Lung (tissue), 16 donors: Measurements from ENCODE around the gene CYP27B1. TPM values are rescaled to one million over a fixed set of nuclear protein-coding genes. Genes with fewer than 3 reads are reported as not detected.

Source experiments
- ATAC-seq: fragments of 200-7000 bp; cut with Tn5 transposase; one replicate; pipeline ENCODE4 v1.9.1; 2020; ENCODE audit warnings: moderate number of reproducible peaks; ENCODE audit not compliant: insufficient read depth, low FRiP score
- DNase-seq, 3 donors: peaks; one replicate each; pipeline ENCODE4 v3.0.0-alpha.2; 2013 to 2017
- H3K27ac ChIP-seq, 2 donors: one replicate each; pipeline ENCODE4 v1.5.1; 2013; ENCODE audit warnings: mild to moderate bottlenecking in 2 of 2, moderate library complexity in 2 of 2, control low read depth in 1 of 2, inconsistent platforms in 1 of 2, low read depth in 1 of 2, low read length in 1 of 2
- H3K27me3 ChIP-seq, 3 donors: one replicate each; pipeline ENCODE4 v1.5.1; 2013; ENCODE audit warnings: low read length in 2 of 3; ENCODE audit not compliant: control insufficient read depth in 3 of 3, insufficient read depth in 3 of 3
- H3K36me3 ChIP-seq, 4 donors: one replicate each; pipeline ENCODE4 v1.5.1; 2013; ENCODE audit warnings: low read length in 4 of 4, mild to moderate bottlenecking in 1 of 4, moderate library complexity in 1 of 4; ENCODE audit not compliant: control insufficient read depth in 4 of 4, insufficient read depth in 4 of 4
- H3K4me1 ChIP-seq, 5 donors: one replicate each; pipeline ENCODE4 v1.5.1; 2013; ENCODE audit warnings: low read length in 5 of 5, mild to moderate bottlenecking in 2 of 5, moderate library complexity in 1 of 5; ENCODE audit not compliant: control insufficient read depth in 5 of 5, insufficient read depth in 5 of 5
- H3K4me3 ChIP-seq: one replicate; pipeline ENCODE4 v1.5.1; 2013; ENCODE audit warnings: mild to moderate bottlenecking, control low read depth, moderate library complexity
- H3K9ac ChIP-seq, 2 donors: one replicate each; pipeline ENCODE4 v1.5.1; 2013; ENCODE audit warnings: low read length in 2 of 2, control low read depth in 1 of 2; ENCODE audit not compliant: insufficient read depth in 1 of 2
- H3K9me3 ChIP-seq, 4 donors: one replicate each; pipeline ENCODE4 v1.5.1; 2013; ENCODE audit warnings: low read length in 3 of 4, mild to moderate bottlenecking in 1 of 4, moderate library complexity in 1 of 4; ENCODE audit not compliant: control insufficient read depth in 4 of 4, insufficient read depth in 3 of 4
- WGBS, 2 donors: extraction: QIAGEN DNeasy Blood & Tissue Kit; methylation state at CpG; one replicate each; pipeline ENCODE4 v1.1.7; 2013; 5-methylcytosine and 5-hydroxymethylcytosine counted together
- long read RNA-seq, 5 donors: transcript quantifications; one replicate each; lab custom pipeline, GENCODE V29; 2026
- polyA plus RNA-seq, 2 donors: library from polyadenylated mRNA; stranded (reverse); fragments of 200-250 nt; gene quantifications; one replicate each; pipeline ENCODE4 v1.2.1, GENCODE V29; 2013
- total RNA-seq, 2 donors: library from RNA; depleted of rRNA in 1 of 2; stranded (reverse); fragments of >200 nt in 1 of 2; gene quantifications; one replicate each; pipeline ENCODE4 v1.2.1, GENCODE V29; 2014 to 2021
- TF ChIP-seq, protein P1 (sequence below): IDR thresholded peaks from 2 replicates; pipeline ENCODE4 v1.5.1; 2012; ENCODE audit warnings: mild to moderate bottlenecking; ENCODE audit errors: control extremely low read depth, extremely low read depth
- donor health status: control.
- donor health status: control.
- donor health status: Bipolar disorder and iron deficiency.
- donor health status: healthy.
- donor health status: DM: yes; HTN: yes; CAD: no.

CYP27B1 gene, protein sequence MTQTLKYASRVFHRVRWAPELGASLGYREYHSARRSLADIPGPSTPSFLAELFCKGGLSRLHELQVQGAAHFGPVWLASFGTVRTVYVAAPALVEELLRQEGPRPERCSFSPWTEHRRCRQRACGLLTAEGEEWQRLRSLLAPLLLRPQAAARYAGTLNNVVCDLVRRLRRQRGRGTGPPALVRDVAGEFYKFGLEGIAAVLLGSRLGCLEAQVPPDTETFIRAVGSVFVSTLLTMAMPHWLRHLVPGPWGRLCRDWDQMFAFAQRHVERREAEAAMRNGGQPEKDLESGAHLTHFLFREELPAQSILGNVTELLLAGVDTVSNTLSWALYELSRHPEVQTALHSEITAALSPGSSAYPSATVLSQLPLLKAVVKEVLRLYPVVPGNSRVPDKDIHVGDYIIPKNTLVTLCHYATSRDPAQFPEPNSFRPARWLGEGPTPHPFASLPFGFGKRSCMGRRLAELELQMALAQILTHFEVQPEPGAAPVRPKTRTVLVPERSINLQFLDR
- total RNA-seq: 1 to 10 TPM; 2.9 to 4.3 TPM
- 1 to 10 TPM; 1.7 to 5.8 TPM for polyA plus RNA-seq
- long read RNA-seq, donor 1: 0 reads
- long read RNA-seq, donor 2: 0 reads
- long read RNA-seq, donor 3: 0 reads
- long read RNA-seq, donor 4: 0 reads
- long read RNA-seq, donor 5: 0 reads

DNA sequence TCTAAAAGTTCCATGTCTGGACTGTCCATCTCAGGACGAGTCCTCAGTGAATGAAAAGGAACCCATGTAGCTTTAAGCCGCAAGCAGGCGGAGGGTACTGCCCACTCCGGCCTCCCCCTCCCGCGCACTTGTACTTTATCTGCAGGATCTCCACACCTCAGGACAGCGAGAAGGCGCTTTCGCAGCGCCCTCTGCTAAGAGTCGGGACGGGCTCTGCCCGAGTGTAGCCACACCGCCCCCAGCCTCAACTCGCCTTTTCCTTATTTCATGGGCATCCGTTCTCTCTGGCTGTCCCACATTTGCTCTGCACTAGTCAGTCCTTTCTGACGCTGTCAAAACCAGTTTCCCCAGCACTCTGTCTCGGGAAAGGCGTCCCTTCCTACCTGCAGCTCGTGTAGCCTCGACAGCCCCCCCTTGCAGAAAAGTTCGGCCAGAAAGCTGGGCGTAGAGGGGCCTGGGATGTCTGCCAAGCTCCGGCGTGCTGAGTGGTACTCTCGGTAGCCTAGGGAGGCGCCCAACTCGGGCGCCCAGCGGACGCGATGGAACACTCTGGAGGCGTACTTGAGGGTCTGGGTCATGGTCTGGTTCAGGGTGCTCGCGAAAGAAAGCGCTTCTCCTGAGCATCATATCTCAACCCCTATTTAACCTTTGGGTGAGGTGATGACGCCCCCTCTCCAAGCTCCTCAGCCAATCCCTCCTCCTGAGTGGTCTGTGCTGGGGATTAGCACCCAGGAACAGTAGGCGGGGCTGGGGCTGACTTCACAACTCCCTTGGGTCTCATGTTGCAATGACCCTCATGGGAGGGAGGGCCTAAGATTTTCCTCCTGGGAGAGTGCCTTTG lies at the start of gene CYP27B1:
TSS of gene CYP27B1 (minus strand) at position 615 of the 841 bp plus-strand sequence. CDS start at position 578, 37 bp downstream.
- H3K4me1 ChIP-seq: peaks cover 6 to 33% (median 15%) of the 10 kb centered on the region in 5 donors

DNA sequence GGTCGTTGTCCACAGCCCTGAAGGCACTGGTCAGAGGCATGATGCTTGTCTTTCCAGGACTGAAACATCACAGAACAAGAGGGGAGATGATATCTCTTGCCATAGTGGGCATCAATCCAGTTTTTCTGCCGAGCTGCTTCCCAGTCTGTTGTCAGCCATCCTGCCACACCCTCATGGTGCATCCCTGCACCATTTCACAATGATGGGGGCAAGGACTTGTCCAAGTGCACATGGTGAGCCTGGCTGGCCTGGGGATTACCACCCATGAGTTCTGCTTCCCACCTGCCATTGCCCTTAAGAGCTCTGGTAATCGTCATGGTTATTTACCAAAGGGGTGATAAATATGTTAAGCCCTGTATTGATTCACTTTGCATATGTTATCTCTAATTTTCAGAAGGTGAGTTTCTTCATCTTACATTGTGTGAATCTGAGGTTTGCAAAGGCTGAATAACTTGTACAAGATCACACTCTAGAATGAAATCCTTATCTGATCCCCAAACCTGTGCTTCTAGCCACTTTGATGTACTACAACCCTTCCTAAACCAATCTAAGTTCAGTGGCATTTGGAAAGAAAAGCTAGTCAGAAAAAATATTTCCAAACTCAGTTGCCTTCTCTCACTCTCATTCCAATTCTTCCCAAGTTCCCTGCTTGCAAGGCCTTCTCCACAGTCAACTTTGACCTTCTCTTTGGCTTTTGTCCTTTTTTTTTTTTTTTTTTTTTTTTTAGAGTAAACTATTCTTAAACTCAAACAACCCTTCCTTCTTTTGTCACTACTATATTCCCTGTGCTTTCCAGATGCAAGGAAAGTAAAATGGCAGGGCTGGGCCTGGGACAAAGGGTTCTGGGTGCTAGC lies 49.4 kb upstream of the CYP27B1 start:
- H3K9me3 ChIP-seq: no peaks in the 10 kb centered on the region
- WGBS, 2 donors: 47 to 64% methylated on average over 3 of the region's 3 CpGs
- H3K4me1 ChIP-seq: peaks cover 0 to 12% (median 7%) of the 10 kb centered on the region in 5 donors
- H3K9ac ChIP-seq: no peak overlapping the region
- peaks cover 1 to 24% (median 17%) of the 10 kb centered on the region in 4 donors for H3K36me3 ChIP-seq
- H3K4me3 ChIP-seq: no peak overlapping the region
- ATAC-seq (no peak), DNase-seq (no peak)
- TF ChIP-seq, protein P1, sequence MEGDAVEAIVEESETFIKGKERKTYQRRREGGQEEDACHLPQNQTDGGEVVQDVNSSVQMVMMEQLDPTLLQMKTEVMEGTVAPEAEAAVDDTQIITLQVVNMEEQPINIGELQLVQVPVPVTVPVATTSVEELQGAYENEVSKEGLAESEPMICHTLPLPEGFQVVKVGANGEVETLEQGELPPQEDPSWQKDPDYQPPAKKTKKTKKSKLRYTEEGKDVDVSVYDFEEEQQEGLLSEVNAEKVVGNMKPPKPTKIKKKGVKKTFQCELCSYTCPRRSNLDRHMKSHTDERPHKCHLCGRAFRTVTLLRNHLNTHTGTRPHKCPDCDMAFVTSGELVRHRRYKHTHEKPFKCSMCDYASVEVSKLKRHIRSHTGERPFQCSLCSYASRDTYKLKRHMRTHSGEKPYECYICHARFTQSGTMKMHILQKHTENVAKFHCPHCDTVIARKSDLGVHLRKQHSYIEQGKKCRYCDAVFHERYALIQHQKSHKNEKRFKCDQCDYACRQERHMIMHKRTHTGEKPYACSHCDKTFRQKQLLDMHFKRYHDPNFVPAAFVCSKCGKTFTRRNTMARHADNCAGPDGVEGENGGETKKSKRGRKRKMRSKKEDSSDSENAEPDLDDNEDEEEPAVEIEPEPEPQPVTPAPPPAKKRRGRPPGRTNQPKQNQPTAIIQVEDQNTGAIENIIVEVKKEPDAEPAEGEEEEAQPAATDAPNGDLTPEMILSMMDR: no peak
- peak overlapping the region; percentile 6 to 9 for H3K27ac ChIP-seq
- H3K27me3 ChIP-seq: no peaks in the 10 kb centered on the region

More for the DNA sequence above, at the start of gene CYP27B1:
- Histone ChIP-seq H3K27me3 (peaks cover 0 to 48% (median 47%) of the 10 kb centered on the region in 3 donors), H3K9ac (no peak within 1 kb of the TSS), H3K27ac (no peak within 1 kb of the TSS), H3K9me3 (no peaks in the 10 kb centered on the region), H3K4me3 (peak within 1 kb of the TSS; percentile 4), H3K36me3 (peaks cover 3 to 13% (median 8%) of the 10 kb centered on the region in 4 donors)
- 6 to 8% methylated on average over 38 of the region's 38 CpGs for WGBS, 2 donors
- TF ChIP-seq, protein P1: no peak
- no peak for ATAC-seq
- DNase-seq: peak in 2 of 3 donors; percentile 69 to 75

DNA sequence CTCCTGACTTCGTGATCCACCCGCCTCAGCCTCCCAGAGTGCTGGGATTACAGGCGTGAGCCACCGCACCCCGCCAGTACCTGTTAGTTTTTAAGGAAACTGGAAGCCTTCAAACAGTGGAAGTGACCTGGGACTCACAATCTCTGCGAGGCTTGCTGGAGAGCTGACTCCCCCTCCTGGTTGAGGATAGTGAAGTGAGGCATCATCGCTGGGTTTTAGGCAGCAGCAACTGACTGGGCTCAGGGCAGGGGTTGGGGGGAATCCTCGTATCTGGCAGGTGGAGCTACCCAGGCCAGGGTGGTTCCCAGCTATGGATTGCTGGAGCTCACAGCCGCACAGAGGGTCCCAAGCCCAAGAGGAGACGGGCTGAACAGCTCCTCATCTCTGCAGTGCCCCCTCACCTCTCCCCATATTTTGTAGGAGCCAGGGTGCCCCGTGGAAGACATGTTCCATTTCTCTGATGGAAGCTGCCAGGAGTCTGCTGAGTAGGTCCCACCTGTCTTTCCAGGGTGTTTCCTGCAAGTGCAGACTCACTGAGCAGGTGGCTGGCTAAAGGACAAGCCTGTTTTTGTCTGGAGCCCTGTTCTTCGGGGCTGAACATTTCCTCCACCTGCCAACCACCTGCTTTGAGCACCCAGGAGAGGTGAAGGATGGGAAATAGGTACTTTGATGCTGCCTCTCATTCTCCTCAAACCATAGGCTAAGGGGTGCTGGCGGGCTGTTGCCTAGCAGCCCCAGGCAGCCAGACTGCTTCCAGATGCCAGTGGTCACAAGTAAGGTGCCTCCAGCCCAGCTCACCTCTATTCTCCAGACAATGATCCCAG lies 48.5 kb upstream of the CYP27B1 start:
- H3K4me3 ChIP-seq: no peak overlapping the region
- no peak for DNase-seq
- 85 to 89% methylated on average over 13 of the region's 13 CpGs for WGBS, 2 donors
- H3K9me3 ChIP-seq: no peaks in the 10 kb centered on the region
- no peaks in the 10 kb centered on the region for H3K27me3 ChIP-seq
- H3K27ac ChIP-seq: no peak overlapping the region
- H3K4me1 ChIP-seq: peaks cover 0 to 12% (median 7%) of the 10 kb centered on the region in 5 donors
- H3K36me3 ChIP-seq: peaks cover 0 to 24% (median 16%) of the 10 kb centered on the region in 4 donors
- TF ChIP-seq, protein P1: no peak
- no peak for ATAC-seq
- H3K9ac ChIP-seq: no peak overlapping the region
